HL-60 (cell line): ENCODE data around the gene COL20A1.

Experiments used
- DNase-seq, 2 experiments: peaks; one replicate each; pipeline ENCODE4 v3.0.0-alpha.2; 2010 to 2020; ENCODE audit warnings: low read depth in 1 of 2, low spot score in 1 of 2
- H3K27ac ChIP-seq: fragments of 250-450 bp; sonication (Bioruptor Pico); replicated peaks from 2 replicates; pipeline ENCODE4 v1.5.1; 2020; ENCODE audit warnings: mild to moderate bottlenecking, moderate library complexity
- H3K27me3 ChIP-seq: fragments of 250-450 bp; sonication (Bioruptor Pico); 2 replicates; pipeline ENCODE4 v1.5.1; 2021; ENCODE audit warnings: mild to moderate bottlenecking, moderate library complexity; ENCODE audit not compliant: insufficient read depth, poor library complexity, severe bottlenecking
- H3K4me3 ChIP-seq: replicated peaks from 2 replicates; pipeline ENCODE4 v1.5.1; 2011; ENCODE audit warnings: mild to moderate bottlenecking, control low read depth, low read length; ENCODE audit not compliant: insufficient read depth
- CTCF ChIP-seq: IDR thresholded peaks from one replicate; pipeline ENCODE4 v1.5.1; 2011; ENCODE audit warnings: low read length, control low read depth, inconsistent platforms; ENCODE audit not compliant: insufficient read depth
- GABPA ChIP-seq: IDR thresholded peaks from 2 replicates; pipeline ENCODE4 v1.6.1; 2012; ENCODE audit warnings: low read depth
- POLR2AphosphoS5 ChIP-seq: IDR thresholded peaks from 2 replicates; pipeline ENCODE4 v1.6.1; 2012; ENCODE audit warnings: low read depth
- REST ChIP-seq: IDR thresholded peaks from 2 replicates; pipeline ENCODE4 v1.6.1; 2012; ENCODE audit warnings: low read depth; ENCODE audit not compliant: insufficient replicate concordance
- SPI1 ChIP-seq: IDR thresholded peaks from 2 replicates; pipeline ENCODE4 v1.6.1; 2012; ENCODE audit warnings: low read depth, mild to moderate bottlenecking, borderline replicate concordance

The COL20A1 gene

GRCh38 chr20:63361519-63362435 lies 68.8 kb downstream of the COL20A1 start:
- peaks cover 22% of the 10 kb centered on the region for H3K27me3 ChIP-seq
- no peak overlapping the region for H3K4me3 ChIP-seq
- H3K27ac ChIP-seq = no peak overlapping the region

GRCh38 chr20:63362436-63363009 lies 69.5 kb downstream of the COL20A1 start:
- DNase-seq = no peak
- Histone ChIP-seq H3K27ac (no peak overlapping the region), H3K27me3 (peaks cover 22% of the 10 kb centered on the region), H3K4me3 (no peak overlapping the region)
- TF ChIP-seq CTCF = no peak
- no peak for TF ChIP-seq SPI1
- no peak for TF ChIP-seq POLR2AphosphoS5
- no peak for TF ChIP-seq GABPA
- no peak for TF ChIP-seq REST

More at GRCh38 chr20:63361519-63362435, 68.8 kb downstream of the COL20A1 start:
- DNase-seq = no peak
- no peak for TF ChIP-seq GABPA
- no peak for TF ChIP-seq REST
- TF ChIP-seq POLR2AphosphoS5 = no peak
- no peak for TF ChIP-seq SPI1
- TF ChIP-seq CTCF = no peak

GRCh38 chr20:63363013-63363957 lies 70.3 kb downstream of the COL20A1 start:
- no peak for DNase-seq
- Histone ChIP-seq H3K27ac (no peak overlapping the region), H3K4me3 (no peak overlapping the region), H3K27me3 (peaks cover 22% of the 10 kb centered on the region)
- TF ChIP-seq SPI1 (no peak), CTCF (no peak), POLR2AphosphoS5 (no peak), GABPA (no peak), REST (no peak)
